K562 (cell line): Measurements from ENCODE around the gene SLC12A9. TPM values are rescaled to one million over a fixed set of nuclear protein-coding genes. Genes with fewer than 3 reads are reported as not detected.

ENCODE experiments used
- ARID3B ChIP-seq: fragments of 250-450 bp; sonication (Bioruptor Pico); IDR thresholded peaks from 2 replicates; pipeline ENCODE4 v1.4.0; 2020; ENCODE audit warnings: borderline replicate concordance
- CAMTA2 ChIP-seq: fragments of 250-450 bp; sonication (Bioruptor Pico); conservative IDR thresholded peaks from 2 replicates; pipeline ENCODE4 v1.5.1; 2022
- CBFA2T3 ChIP-seq: fragments of 450-650 bp; IDR thresholded peaks from 2 replicates; pipeline ENCODE4 v1.6.1; 2017
- CREB1 ChIP-seq, 2 experiments: sonication (generic) in 1 of 2; formaldehyde crosslinking in 1 of 2; IDR thresholded peaks; 2 replicates each; pipeline versions ENCODE4 v1.6.1 to v1.8.0; 2012 to 2022; ENCODE audit warnings: inconsistent platforms in 1 of 2, mild to moderate bottlenecking in 1 of 2, missing genetic modification reagents in 1 of 2, moderate library complexity in 1 of 2
- ESRRB ChIP-seq: fragments of 250-450 bp; sonication (Bioruptor Pico); IDR thresholded peaks from 2 replicates; pipeline ENCODE4 v1.5.0; 2020; ENCODE audit warnings: mild to moderate bottlenecking, moderate library complexity, borderline replicate concordance
- GATA2 ChIP-seq: sonication (generic); formaldehyde crosslinking; IDR thresholded peaks from 2 replicates; pipeline ENCODE4 v1.4.0; 2020; ENCODE audit warnings: mild to moderate bottlenecking, missing genetic modification reagents
- HMG20A ChIP-seq: fragments of 450-650 bp; formaldehyde crosslinking; conservative IDR thresholded peaks from 2 replicates; pipeline ENCODE4 v1.4.0; 2020; ENCODE audit warnings: mild to moderate bottlenecking, mixed read lengths
- NELFE ChIP-seq: IDR thresholded peaks from 2 replicates; pipeline ENCODE4 v1.6.1; 2011; ENCODE audit warnings: mild to moderate bottlenecking; ENCODE audit not compliant: insufficient read depth, insufficient read length
- NONO ChIP-seq, 2 experiments: fragments of 200-400 bp in 1 of 2; fragments of 450-650 bp in 1 of 2; formaldehyde crosslinking in 1 of 2; IDR thresholded peaks; 2 replicates each; pipeline ENCODE4 v1.6.1; 2017; ENCODE audit warnings: low read depth in 2 of 2, mild to moderate bottlenecking in 2 of 2, moderate library complexity in 2 of 2, low read length in 1 of 2
- RFX5 ChIP-seq: IDR thresholded peaks from 2 replicates; pipeline ENCODE4 v1.6.1; 2011; ENCODE audit warnings: low read depth, mild to moderate bottlenecking, improper control_type of control experiment, low read length
- RUNX1 ChIP-seq: sonication (generic); IDR thresholded peaks from 2 replicates; pipeline ENCODE4 v1.6.1; 2016; ENCODE audit warnings: antibody characterized with exemption, low read depth
- SAFB2 ChIP-seq: fragments of 200-400 bp; formaldehyde crosslinking; IDR thresholded peaks from 2 replicates; pipeline ENCODE4 v1.6.1; 2018; ENCODE audit warnings: borderline replicate concordance, low read length, low read depth, moderate library complexity; ENCODE audit not compliant: severe bottlenecking
- ZFP36 ChIP-seq: fragments of 150-350 bp; IDR thresholded peaks from 2 replicates; pipeline ENCODE4 v1.6.1; 2018; ENCODE audit warnings: low read length, low read depth; ENCODE audit not compliant: partially characterized antibody
- ZKSCAN1 ChIP-seq: fragments of 150-350 bp; IDR thresholded peaks from 2 replicates; pipeline ENCODE4 v1.6.1; 2016; ENCODE audit warnings: low read depth, low read length
- ZNF175 ChIP-seq: fragments of 200-800 bp; sonication (Bioruptor generic); IDR thresholded peaks from 2 replicates; pipeline ENCODE4 v1.6.1; 2016; ENCODE audit warnings: low read depth, mild to moderate bottlenecking, missing genetic modification characterization, missing compliant biosample characterization
- ZNF407 ChIP-seq: fragments of 450-650 bp; IDR thresholded peaks from 2 replicates; pipeline ENCODE4 v1.6.1; 2016; ENCODE audit warnings: low read depth
- ZNF561 ChIP-seq: fragments of 450-650 bp; formaldehyde crosslinking; conservative IDR thresholded peaks from 2 replicates; pipeline ENCODE4 v1.4.0; 2020; ENCODE audit warnings: mild to moderate bottlenecking, moderate library complexity
- ZNF583 ChIP-seq: fragments of 250-450 bp; sonication (Bioruptor Pico); IDR thresholded peaks from 2 replicates; pipeline ENCODE4 v1.4.0; 2020
- polyA plus RNA-seq, 8 experiments: library from polyadenylated mRNA; depleted of rRNA in 4 of 8; stranded (reverse) in 5 of 8; unstranded in 3 of 8; fragments of >200 nt; fragmentation: Nextera tagmentation in 2 of 8; fragmentation: Illumina TruSeq in 1 of 8; extraction: Ambion mirVana in 2 of 8; extraction: Trizol in 1 of 8; gene quantifications; 2 replicates each; pipeline versions ENCODE4 v1.2.1 to v1.2.3, GENCODE V29; 2011 to 2014; ENCODE audit warnings: inconsistent platforms in 1 of 8, missing spikeins in 1 of 8
- total RNA-seq, 7 experiments: library from RNA; depleted of rRNA in 6 of 7; stranded (reverse); fragments of >200 nt in 6 of 7; fragmentation: Illumina TruSeq in 2 of 7; extraction: Trizol in 2 of 7; gene quantifications; 2 replicates each; pipeline versions ENCODE4 v1.2.1 to v1.2.3, GENCODE V29; 2011 to 2021; ENCODE audit warnings: low replicate concordance in 1 of 7

The SLC12A9 gene
- total and polyA plus RNA-seq, 9 of the 15 experiments (the other 6 are each of a cell fraction or from before 2014, with no cell fraction given) = 0.06 to 20.2 (median 10.7) TPM

GRCh38 chr7:100837099-100837836, 15.2 kb upstream of the SLC12A9 start (continued):
- TF ChIP-seq ZNF175 (CRISPR knock-in tag) = no peak
- peak in 1 of 2 experiments; percentile 27; a peak in 1 of 4 replicates for TF ChIP-seq NONO (IDR thresholded peaks at IDR 0.05; ENCODE audit: low read depth in 2 of 2, low read length in 1 of 2)
- TF ChIP-seq CAMTA2 (CRISPR knock-in tag) = no peak
- TF ChIP-seq ZKSCAN1 = peak; percentile 43
- no peak for TF ChIP-seq NELFE
- TF ChIP-seq RUNX1 = 0 out of 2 replicates have a peak, but pooled peaks have one; percentile 62
- no peak for TF ChIP-seq ZNF407
- no peak for TF ChIP-seq CBFA2T3
- no peak for TF ChIP-seq ZNF583 (CRISPR knock-in tag)
- no peak for TF ChIP-seq SAFB2
- TF ChIP-seq ZFP36 = no peak
- TF ChIP-seq RFX5 = no peak
- no peak for TF ChIP-seq CREB1 (IDR thresholded peaks at IDR 0.05)
- TF ChIP-seq CREB1 (CRISPR knock-in tag; IDR thresholded peaks at IDR 0.05) = 0 out of 2 replicates have a peak, but pooled peaks have one; percentile 28
- no peak for TF ChIP-seq ZNF561 (CRISPR knock-in tag)
- no peak for TF ChIP-seq HMG20A (CRISPR knock-in tag)
- no peak for TF ChIP-seq GATA2
- TF ChIP-seq ESRRB (CRISPR knock-in tag) = no peak
- TF ChIP-seq ARID3B (CRISPR knock-in tag) = no peak
